Heart left ventricle (tissue), 13 donors: Measurements from ENCODE around the gene SMYD4.

Source experiments
- POLR2A ChIP-seq, 2 donors: fragments of 450-650 bp; IDR thresholded peaks; one replicate each; pipeline ENCODE4 v1.6.1; 2017; ENCODE audit warnings: antibody characterized with exemption in 2 of 2, mild to moderate bottlenecking in 2 of 2, moderate library complexity in 2 of 2
- TF ChIP-seq, protein P1 (sequence below), 12 donors: fragments of 200-600 bp; sonication (generic) in 4 of 12; IDR thresholded peaks; one replicate each; pipeline versions ENCODE4 v1.5.0 to v1.8.0; 2018 to 2022; ENCODE audit warnings: antibody characterized with exemption in 12 of 12, mild to moderate bottlenecking in 5 of 12
- donor health status: ischemic (EF 13 %, LVEDD 7.1; RV severe dilation, severe dysfunction).
- donor health status: DM: no; HTN: yes; CAD: no.
- donor health status: DM: no; HTN: no; CAD: no.
- donor health status: ischemic (EF 25% LVEDD 6.9; RV normal size, moderate dysfunction).
- donor health status: ischemic (EF 25% LVEDD 5.7; RV mildly dilated, moderate dysfunction).
- donor health status: ischemic (EF 35%, LVEDD 5.7; RV mildly dilated, moderate dysfunction).
- donor health status: nonischemic (EF 11% LVEDD 7.7; RV severe dilation, severe dysfunction).
- donor health status: DM: yes; HTN: yes; CAD: no.
- donor health status: PGD.
- donor health status: ischemic (EF 29% LVEDD 5.4; RV normal size, mild dysfunction).
- donor health status: nonischemic (EF 23%, LVEDD 6.1; RV moderate dilation, normal function).

DNA sequence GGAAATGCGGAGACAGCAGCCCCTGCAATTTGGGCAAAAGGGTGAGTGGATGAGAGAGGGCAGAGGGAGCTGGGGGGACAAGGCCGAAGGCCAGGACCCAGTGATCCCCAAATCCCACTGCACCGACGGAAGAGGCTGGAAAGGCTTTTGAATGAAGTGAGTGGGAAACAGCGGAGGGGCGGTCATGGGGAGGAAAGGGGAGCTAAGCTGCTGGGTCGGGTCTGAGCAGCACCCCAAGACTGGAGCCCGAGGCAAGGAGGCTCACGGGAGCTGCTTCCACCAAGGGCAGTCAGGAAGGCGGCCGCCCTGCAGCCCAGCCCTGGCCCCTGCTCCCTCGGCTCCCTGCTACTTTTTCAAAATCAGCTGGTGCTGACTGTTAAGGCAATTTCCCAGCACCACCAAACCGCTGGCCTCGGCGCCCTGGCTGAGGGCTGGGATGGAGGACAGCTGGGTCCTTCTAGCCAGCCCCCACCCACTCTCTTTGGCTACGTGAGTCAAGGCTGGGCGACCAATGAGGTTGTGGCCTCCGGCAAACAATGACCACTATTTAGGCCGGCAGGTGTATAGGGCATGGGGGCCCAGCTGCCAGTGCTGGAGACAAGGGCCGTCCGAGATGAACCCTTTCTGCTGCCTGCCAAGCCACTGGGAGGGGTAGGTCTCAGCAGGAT lies 67.3 kb downstream of the SMYD4 start:
- TF ChIP-seq, protein P1, sequence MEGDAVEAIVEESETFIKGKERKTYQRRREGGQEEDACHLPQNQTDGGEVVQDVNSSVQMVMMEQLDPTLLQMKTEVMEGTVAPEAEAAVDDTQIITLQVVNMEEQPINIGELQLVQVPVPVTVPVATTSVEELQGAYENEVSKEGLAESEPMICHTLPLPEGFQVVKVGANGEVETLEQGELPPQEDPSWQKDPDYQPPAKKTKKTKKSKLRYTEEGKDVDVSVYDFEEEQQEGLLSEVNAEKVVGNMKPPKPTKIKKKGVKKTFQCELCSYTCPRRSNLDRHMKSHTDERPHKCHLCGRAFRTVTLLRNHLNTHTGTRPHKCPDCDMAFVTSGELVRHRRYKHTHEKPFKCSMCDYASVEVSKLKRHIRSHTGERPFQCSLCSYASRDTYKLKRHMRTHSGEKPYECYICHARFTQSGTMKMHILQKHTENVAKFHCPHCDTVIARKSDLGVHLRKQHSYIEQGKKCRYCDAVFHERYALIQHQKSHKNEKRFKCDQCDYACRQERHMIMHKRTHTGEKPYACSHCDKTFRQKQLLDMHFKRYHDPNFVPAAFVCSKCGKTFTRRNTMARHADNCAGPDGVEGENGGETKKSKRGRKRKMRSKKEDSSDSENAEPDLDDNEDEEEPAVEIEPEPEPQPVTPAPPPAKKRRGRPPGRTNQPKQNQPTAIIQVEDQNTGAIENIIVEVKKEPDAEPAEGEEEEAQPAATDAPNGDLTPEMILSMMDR (IDR thresholded peaks at IDR 0.05) = no peak
- TF ChIP-seq POLR2A (IDR thresholded peaks at IDR 0.05) = no peak
